H1 (cell line): ENCODE results near the gene TNFRSF13B. TPM values are rescaled to one million over a fixed set of nuclear protein-coding genes. Genes with fewer than 3 reads are reported as not detected.
A peak's percentile ranks its signal among the peaks of the same experiment; 100 is the strongest.

Experiments
- CTCF ChIA-PET: fragments of 300-600 bp; sonication (Branson Sonifier 250); formaldehyde crosslinking; loops from one replicate; lab custom pipeline; 2021; ENCODE audit not compliant: partially characterized antibody; lab: Charles Lee
- POLR2A ChIA-PET: fragments of 300-600 bp; sonication (Branson Sonifier 250); formaldehyde crosslinking; loops from one replicate; lab custom pipeline; 2021; ENCODE audit warnings: inconsistent platforms; ENCODE audit not compliant: partially characterized antibody; lab: Charles Lee
- DNase-seq, 2 experiments: peaks; one replicate each; pipeline versions ENCODE4 v3.0.0 to v3.0.0-alpha.2; 2010 to 2022; ENCODE audit warnings: low spot score in 2 of 2, low read depth in 1 of 2, mixed read lengths in 1 of 2
- FAIRE-seq: peaks from 2 replicates; lab custom pipeline; 2011; peaks lifted over from hg19 to GRCh38; lab: Jason Lieb, UNC
- H2AFZ ChIP-seq: 2 replicates; pipeline ENCODE4 v1.8.1; 2012; ENCODE audit warnings: low read length, inconsistent platforms
- H2AK5ac ChIP-seq: 2 replicates; pipeline ENCODE4 v1.6.1; 2013; ENCODE audit warnings: low read depth, low read length
- H2BK120ac ChIP-seq: replicated peaks from 2 replicates; pipeline ENCODE3; 2013; ENCODE audit warnings: low read depth, low read length, inconsistent platforms
- H2BK12ac ChIP-seq: 2 replicates; pipeline ENCODE4 v1.6.1; 2013; ENCODE audit warnings: low read depth, low read length
- H2BK15ac ChIP-seq: 2 replicates; pipeline ENCODE4 v1.6.1; 2013; ENCODE audit warnings: low read length
- H2BK20ac ChIP-seq: 2 replicates; pipeline ENCODE4 v1.6.1; 2013; ENCODE audit warnings: low read length
- H2BK5ac ChIP-seq: 2 replicates; pipeline ENCODE4 v1.6.1; 2013; ENCODE audit warnings: low read depth, low read length
- H3K14ac ChIP-seq: 2 replicates; pipeline ENCODE4 v1.6.1; 2013; ENCODE audit warnings: inconsistent platforms; ENCODE audit not compliant: insufficient read length
- H3K18ac ChIP-seq: 2 replicates; pipeline ENCODE4 v1.6.1; 2013; ENCODE audit warnings: low read length; ENCODE audit errors: extremely low read depth
- H3K23ac ChIP-seq: 2 replicates; pipeline ENCODE4 v1.6.1; 2013; ENCODE audit warnings: inconsistent platforms; ENCODE audit not compliant: insufficient read length
- H3K23me2 ChIP-seq: 2 replicates; pipeline ENCODE4 v1.6.1; 2013; ENCODE audit warnings: low read depth, low read length
- H3K27ac ChIP-seq: 2 replicates; pipeline ENCODE4 v1.6.1; 2011; ENCODE audit warnings: low read depth, low read length, inconsistent platforms
- H3K27me3 ChIP-seq, 4 experiments: replicated peaks in 1 of 4; 1 replicate in 1 of 4; 2 replicates in 3 of 4; pipeline versions ENCODE4 v1.6.1 to v1.8.1; 2011 to 2013; ENCODE audit warnings: low read length in 3 of 4, mild to moderate bottlenecking in 3 of 4, inconsistent platforms in 2 of 4, mixed read lengths in 2 of 4, moderate library complexity in 1 of 4; ENCODE audit not compliant: control insufficient read depth in 3 of 4, insufficient read depth in 3 of 4; ENCODE audit errors: extremely low read depth in 1 of 4
- H3K36me3 ChIP-seq, 4 experiments: 2 replicates each; pipeline versions ENCODE4 v1.6.1 to v1.8.1; 2011 to 2013; ENCODE audit warnings: mild to moderate bottlenecking in 4 of 4, low read length in 3 of 4, moderate library complexity in 2 of 4, control low read depth in 1 of 4, inconsistent platforms in 1 of 4; ENCODE audit not compliant: insufficient read depth in 4 of 4, control insufficient read depth in 2 of 4
- H3K4ac ChIP-seq: replicated peaks from 2 replicates; pipeline ENCODE3; 2013; ENCODE audit warnings: low read length, low read depth, mixed read lengths, inconsistent platforms; ENCODE audit not compliant: insufficient read length
- H3K4me1 ChIP-seq, 4 experiments: replicated peaks in 1 of 4; 1 replicate in 1 of 4; 2 replicates in 3 of 4; pipeline versions ENCODE4 v1.6.1 to v1.8.1; 2011 to 2013; ENCODE audit warnings: low read length in 3 of 4, inconsistent platforms in 2 of 4, mixed read lengths in 1 of 4; ENCODE audit not compliant: insufficient read depth in 4 of 4, control insufficient read depth in 3 of 4
- H3K4me2 ChIP-seq, 2 experiments: 2 replicates each; pipeline versions ENCODE4 v1.6.1 to v1.8.1; 2011 to 2013; ENCODE audit warnings: low read depth in 2 of 2, low read length in 2 of 2, control low read depth in 1 of 2, inconsistent platforms in 1 of 2, mild to moderate bottlenecking in 1 of 2; ENCODE audit not compliant: insufficient read depth in 1 of 2
- H3K4me3 ChIP-seq, 4 experiments: fragments of 200-600, 300-600 bp in 1 of 4; sonication (generic), shearing (Covaris generic), sonication (Bioruptor Twin) in 1 of 4; 2 replicates each; pipeline versions ENCODE4 v1.5.1 to v1.8.1; 2011 to 2016; ENCODE audit warnings: low read length in 4 of 4, low read depth in 3 of 4, control low read depth in 2 of 4, inconsistent platforms in 2 of 4, mild to moderate bottlenecking in 2 of 4, mixed read lengths in 1 of 4, moderate library complexity in 1 of 4; ENCODE audit not compliant: insufficient read depth in 2 of 4; ENCODE audit errors: extremely low read depth in 1 of 4
- H3K56ac ChIP-seq: replicated peaks from 2 replicates; pipeline ENCODE3; 2013; ENCODE audit warnings: low read depth, mild to moderate bottlenecking, mixed read lengths, low read length, inconsistent platforms; ENCODE audit not compliant: insufficient read length
- H3K79me1 ChIP-seq: 2 replicates; pipeline ENCODE4 v1.6.1; 2013; ENCODE audit warnings: low read depth, low read length, control low read depth
- H3K79me2 ChIP-seq, 2 experiments: 2 replicates each; pipeline versions ENCODE4 v1.6.1 to v1.8.1; 2012 to 2013; ENCODE audit warnings: low read length in 2 of 2, mild to moderate bottlenecking in 2 of 2, inconsistent platforms in 1 of 2; ENCODE audit not compliant: insufficient read depth in 2 of 2, control insufficient read depth in 1 of 2
- H3K9ac ChIP-seq, 4 experiments: replicated peaks in 1 of 4; 1 replicate in 1 of 4; 2 replicates in 3 of 4; pipeline versions ENCODE4 v1.6.1 to v1.8.1; 2011 to 2013; ENCODE audit warnings: low read depth in 3 of 4, low read length in 3 of 4, control low read depth in 2 of 4, mild to moderate bottlenecking in 2 of 4, moderate library complexity in 2 of 4, inconsistent platforms in 1 of 4; ENCODE audit errors: extremely low read depth in 1 of 4
- H3K9me3 ChIP-seq, 2 experiments: 2 replicates each; pipeline versions ENCODE4 v1.6.1 to v1.8.1; 2012 to 2013; ENCODE audit warnings: mild to moderate bottlenecking in 2 of 2, moderate library complexity in 2 of 2, control low read depth in 1 of 2, inconsistent platforms in 1 of 2, low read depth in 1 of 2, low read length in 1 of 2, mixed read lengths in 1 of 2; ENCODE audit not compliant: insufficient read depth in 2 of 2
- H4K20me1 ChIP-seq, 2 experiments: replicated peaks in 1 of 2; 2 replicates each; pipeline versions ENCODE3 to v1.8.1; 2011 to 2013; ENCODE audit warnings: inconsistent platforms in 2 of 2, low read length in 2 of 2, mild to moderate bottlenecking in 1 of 2; ENCODE audit not compliant: insufficient read depth in 2 of 2, control insufficient read depth in 1 of 2
- H4K5ac ChIP-seq: 2 replicates; pipeline ENCODE4 v1.6.1; 2013; ENCODE audit warnings: low read length, low read depth, mixed read lengths, inconsistent platforms; ENCODE audit not compliant: insufficient read length
- H4K8ac ChIP-seq: 2 replicates; pipeline ENCODE4 v1.8.0; 2013; ENCODE audit warnings: mild to moderate bottlenecking, moderate library complexity, low read length, inconsistent platforms; ENCODE audit not compliant: insufficient read depth; ENCODE audit errors: extremely low read depth
- H4K91ac ChIP-seq: replicated peaks from 2 replicates; pipeline ENCODE3; 2013; ENCODE audit warnings: low read length, mixed read lengths, inconsistent platforms; ENCODE audit not compliant: insufficient read length
- ASH2L ChIP-seq: fragments of 200-600, 300-600 bp; sonication (generic); IDR thresholded peaks from one replicate; pipeline ENCODE4 v1.7.1; 2017; ENCODE audit warnings: low read length
- BACH1 ChIP-seq: IDR thresholded peaks from 2 replicates; pipeline ENCODE4 v1.6.1; 2012; ENCODE audit warnings: low read length, improper control_type of control experiment
- BRCA1 ChIP-seq: IDR thresholded peaks from 2 replicates; pipeline ENCODE4 v1.6.1; 2012; ENCODE audit warnings: low read depth, low read length, improper control_type of control experiment
- CEBPB ChIP-seq: IDR thresholded peaks from 2 replicates; pipeline ENCODE4 v1.6.1; 2012; ENCODE audit warnings: low read depth, low read length
- CHD2 ChIP-seq: IDR thresholded peaks from 2 replicates; pipeline ENCODE4 v1.6.1; 2012; ENCODE audit warnings: low read length, improper control_type of control experiment
- CTCF ChIP-seq, 3 experiments: IDR thresholded peaks; 1 replicate in 2 of 3; 2 replicates in 1 of 3; pipeline versions ENCODE4 v1.5.1 to v1.6.1; 2011; ENCODE audit warnings: low read length in 3 of 3, mild to moderate bottlenecking in 3 of 3, inconsistent platforms in 2 of 3, low read depth in 1 of 3, moderate library complexity in 1 of 3; ENCODE audit not compliant: insufficient read depth in 1 of 3; ENCODE audit errors: control extremely low read depth in 1 of 3
- PHF8 ChIP-seq: fragments of 200-600 bp; sonication (generic); conservative IDR thresholded peaks from 2 replicates; pipeline ENCODE4 v1.7.1; 2012; ENCODE audit warnings: low read depth, mild to moderate bottlenecking, inconsistent platforms, low read length, moderate library complexity
- POLR2A ChIP-seq, 2 experiments: IDR thresholded peaks; 1 replicate in 1 of 2; 2 replicates in 1 of 2; pipeline ENCODE4 v1.6.1; 2011; ENCODE audit warnings: low read depth in 2 of 2, low read length in 2 of 2, mild to moderate bottlenecking in 2 of 2; ENCODE audit errors: control extremely low read depth in 1 of 2
- RNF2 ChIP-seq: fragments of 200-900, 300-1000 bp; sonication (generic); IDR thresholded peaks from 2 replicates; pipeline ENCODE4 v1.7.1; 2016; ENCODE audit warnings: borderline replicate concordance, low read depth, mild to moderate bottlenecking, antibody characterized with exemption, low read length; ENCODE audit not compliant: poor library complexity, severe bottlenecking; ENCODE audit errors: missing control alignments
- SIX5 ChIP-seq: IDR thresholded peaks from 2 replicates; pipeline ENCODE4 v1.6.1; 2011; ENCODE audit warnings: mild to moderate bottlenecking, low read depth, low read length
- WGBS, 2 experiments: shearing (Covaris generic) in 1 of 2; methylation state at CpG; one replicate each; pipeline versions ENCODE4 v1.1.6 to v1.1.7; 2013 to 2015; ENCODE audit warnings: low lambda C conversion rate in 2 of 2, mixed read lengths in 2 of 2, inconsistent platforms in 1 of 2, low coverage in 1 of 2, missing lambda C conversion rate in 1 of 2; ENCODE audit not compliant: insufficient replicate concordance in 2 of 2, insufficient coverage in 1 of 2, insufficient read length in 1 of 2; ENCODE audit errors: extremely low coverage in 1 of 2, missing lambda C conversion rate in 1 of 2; 5-methylcytosine and 5-hydroxymethylcytosine counted together
- polyA plus RNA-seq, 7 experiments: library from polyadenylated mRNA; depleted of rRNA in 3 of 7; stranded (reverse) in 5 of 7; unstranded in 2 of 7; fragments of >200 nt in 5 of 7; fragments of 200-250 nt in 2 of 7; gene quantifications; 1 replicate in 5 of 7; 2 replicates in 1 of 7; 4 replicates in 1 of 7; pipeline versions ENCODE4 v1.2.1 to v1.2.3, GENCODE V29; 2011 to 2013; ENCODE audit warnings: missing spikeins in 2 of 7, mixed read lengths in 2 of 7
- total RNA-seq: library from RNA; stranded (reverse); fragmentation: NEBNext Ultra II Directional; extraction: Animal tissue kit (Norgen Biotek cat#: 25700); gene quantifications from 2 replicates; pipeline ENCODE4 v1.2.1, GENCODE V29; 2021

TNFRSF13B gene
- total and polyA plus RNA-seq, 2 of the 8 experiments (the other 6 are each of a cell fraction or from before 2014, with no cell fraction given), result not detected

GRCh38 chr17:16931318-16932060 is 40.4 kb downstream of the TNFRSF13B start:
- H3K18ac ChIP-seq, result no peak overlapping the region
- no peak overlapping the region for H2BK15ac ChIP-seq
- no peak overlapping the region for H4K91ac ChIP-seq
- H3K23me2 ChIP-seq, result no peaks in the 10 kb centered on the region
- H3K79me1 ChIP-seq, result no peaks in the 10 kb centered on the region
- H3K4me1 ChIP-seq, result no peaks in the 10 kb centered on the region
- ChIA-PET CTCF (interaction anchor here (0.7 to 1.7 kb wide), 6 partner anchors 9 to 60 kb away, joined by 3 to 5 read pairs (median 4); no protein-coding TSS in a partner anchor), POLR2A (no interaction called here)
- no peak overlapping the region for H3K27ac ChIP-seq
- no peak for DNase-seq
- no peak overlapping the region for H3K9ac ChIP-seq
- WGBS, 2 experiments, result 86% methylated on average over 8 of the region's 9 CpGs; no CpG with 5 or more reads in 1 of the 2 experiments
- no peak overlapping the region for H3K23ac ChIP-seq
- H2AK5ac ChIP-seq, result no peak overlapping the region
- no peak overlapping the region for H3K4me3 ChIP-seq
- H3K56ac ChIP-seq, result no peak overlapping the region
- H3K27me3 ChIP-seq, result no peaks in the 10 kb centered on the region
- no peak overlapping the region for H2BK20ac ChIP-seq
- H2AFZ ChIP-seq, result no peak overlapping the region
- no peak overlapping the region for H2BK5ac ChIP-seq
- H3K9me3 ChIP-seq, result no peaks in the 10 kb centered on the region
- H2BK12ac ChIP-seq, result no peak overlapping the region
- no peaks in the 10 kb centered on the region for H4K20me1 ChIP-seq
- no peak overlapping the region for H2BK120ac ChIP-seq
- no peaks in the 10 kb centered on the region for H3K79me2 ChIP-seq
- H3K36me3 ChIP-seq, result no peaks in the 10 kb centered on the region
- no peak for FAIRE-seq
- H4K8ac ChIP-seq, result peak overlapping the region; percentile 8; the same call in 1 of the 2 replicates
- H3K14ac ChIP-seq, result no peak overlapping the region
- H3K4me2 ChIP-seq, result no peak overlapping the region
- no peak overlapping the region for H4K5ac ChIP-seq
- no peak overlapping the region for H3K4ac ChIP-seq
- no peak for TF ChIP-seq CEBPB
- TF ChIP-seq BACH1, result no peak
- no peak for TF ChIP-seq SIX5
- TF ChIP-seq CHD2, result no peak
- no peak for TF ChIP-seq RNF2
- TF ChIP-seq POLR2A (IDR thresholded peaks at IDR 0.05; ENCODE audit: control extremely low read depth in 1 of 2, low read depth in 2 of 2, low read length in 2 of 2), result no peak
- TF ChIP-seq BRCA1, result no peak
- TF ChIP-seq PHF8, result no peak
- TF ChIP-seq CTCF (IDR thresholded peaks at IDR 0.05; ENCODE audit: control extremely low read depth in 1 of 3, insufficient read depth in 1 of 3, low read depth in 1 of 3, low read length in 3 of 3), result no peak
- TF ChIP-seq ASH2L, result no peak
